ENCODE data around the gene SCTR. TPM values are rescaled to one million over a fixed set of nuclear protein-coding genes. Genes with fewer than 3 reads are reported as not detected.

The SCTR gene
- total RNA-seq, 1 experiment from 2014 or later, result not detected

DNA sequence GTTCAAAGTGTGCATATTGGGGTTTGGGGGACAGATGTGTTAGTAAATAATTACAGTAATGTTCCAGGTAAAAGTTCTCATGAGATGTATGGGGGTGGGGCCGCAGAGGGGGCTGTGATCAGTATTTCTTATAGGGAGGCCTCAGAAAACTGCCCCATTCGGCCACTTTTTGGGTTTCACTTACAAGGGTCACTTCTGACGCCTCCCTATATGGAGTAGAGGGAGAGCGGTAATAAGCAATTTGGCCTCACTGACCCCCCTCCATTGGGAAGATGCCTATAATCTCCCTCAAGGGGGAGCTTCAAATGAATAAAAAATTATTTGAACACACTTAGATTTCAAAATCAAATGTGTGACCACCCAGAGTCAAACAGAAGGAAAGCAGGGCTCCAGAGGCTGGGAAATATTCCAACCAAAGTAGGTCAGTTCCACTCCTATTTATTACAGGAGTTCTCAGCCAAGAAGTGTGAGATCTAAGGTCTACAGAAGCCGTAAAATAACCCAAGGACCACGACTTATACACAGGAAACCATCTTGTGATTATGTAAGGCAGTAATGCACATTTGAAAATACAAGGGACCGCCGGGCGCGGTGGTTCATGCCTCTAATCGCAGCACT, 2.7 kb downstream of the SCTR start:
- ATAC-seq, result no peak
- intact Hi-C loops (cut with micrococcal nuclease; ENCODE audit: unreplicated experiment) (no loop called here), in situ Hi-C loops (cut with HindIII; ENCODE audit: low pct_unique_long_range_greater_than_20kb, low sequenced_read_pairs) (no loop called here)

DNA sequence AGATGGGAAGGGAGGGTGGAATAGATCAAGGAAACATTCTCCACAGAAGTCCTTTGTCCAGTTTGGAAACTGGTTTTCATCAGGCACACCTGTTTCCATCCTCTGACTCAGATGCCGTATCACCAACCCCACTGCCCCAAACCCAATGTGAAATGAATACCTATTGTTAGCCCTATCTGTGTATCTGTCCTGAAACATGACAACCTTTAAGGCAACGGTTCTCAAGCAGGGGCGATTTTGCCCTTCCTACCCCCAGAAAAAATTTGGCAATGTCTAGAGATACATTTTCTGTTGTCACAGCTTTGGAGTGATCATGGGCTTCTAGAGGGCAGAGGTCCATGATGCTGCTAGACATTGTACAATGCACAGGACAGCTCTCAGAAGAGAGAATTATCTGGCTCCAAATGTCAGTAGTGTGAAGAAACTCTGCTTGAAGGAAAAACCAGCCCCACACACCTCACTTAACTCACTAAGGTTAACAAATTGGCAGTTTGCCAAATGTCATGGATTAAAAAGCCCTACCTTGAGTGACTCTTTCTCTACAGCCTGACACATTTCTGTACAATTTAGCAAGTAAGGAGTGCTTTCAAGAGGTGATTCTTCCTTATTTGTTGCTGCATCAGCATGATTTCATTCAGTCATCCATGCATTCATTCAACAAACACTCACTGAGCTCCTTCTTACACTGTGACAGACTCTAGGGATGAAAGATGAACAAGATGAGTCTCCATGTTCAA, 3.4 kb downstream of the SCTR start:
- in situ Hi-C loops (cut with HindIII; ENCODE audit: low pct_unique_long_range_greater_than_20kb, low sequenced_read_pairs), result no loop called here
- no peak for TF ChIP-seq SIN3A (IDR thresholded peaks at IDR 0.05; ENCODE audit: borderline replicate concordance, insufficient read depth, low read depth, low read length)
- BruUV-seq (replicated peaks), result no TSS peak

More for the DNA sequence above, 2.7 kb downstream of the SCTR start:
- H3K36me3 ChIP-seq (ENCODE audit: control insufficient read depth, insufficient read depth, low read length), result no peaks in the 10 kb centered on the region
- no peak for DNase-seq (ENCODE audit: low read depth, low spot score)
- CTCF ChIA-PET, result no interaction called here
- no peaks in the 10 kb centered on the region for H3K9me3 ChIP-seq (ENCODE audit: control insufficient read depth, insufficient read depth, low read depth, low read length)
- BruUV-seq (replicated peaks), result no TSS peak
- H3K27ac ChIP-seq (ENCODE audit: low read length), result no peak overlapping the region
- H3K27me3 ChIP-seq (ENCODE audit: control insufficient read depth, insufficient read depth, low read length), result peaks cover 15% of the 10 kb centered on the region
- POLR2A ChIA-PET, result no interaction called here
- TF ChIP-seq, protein P1, sequence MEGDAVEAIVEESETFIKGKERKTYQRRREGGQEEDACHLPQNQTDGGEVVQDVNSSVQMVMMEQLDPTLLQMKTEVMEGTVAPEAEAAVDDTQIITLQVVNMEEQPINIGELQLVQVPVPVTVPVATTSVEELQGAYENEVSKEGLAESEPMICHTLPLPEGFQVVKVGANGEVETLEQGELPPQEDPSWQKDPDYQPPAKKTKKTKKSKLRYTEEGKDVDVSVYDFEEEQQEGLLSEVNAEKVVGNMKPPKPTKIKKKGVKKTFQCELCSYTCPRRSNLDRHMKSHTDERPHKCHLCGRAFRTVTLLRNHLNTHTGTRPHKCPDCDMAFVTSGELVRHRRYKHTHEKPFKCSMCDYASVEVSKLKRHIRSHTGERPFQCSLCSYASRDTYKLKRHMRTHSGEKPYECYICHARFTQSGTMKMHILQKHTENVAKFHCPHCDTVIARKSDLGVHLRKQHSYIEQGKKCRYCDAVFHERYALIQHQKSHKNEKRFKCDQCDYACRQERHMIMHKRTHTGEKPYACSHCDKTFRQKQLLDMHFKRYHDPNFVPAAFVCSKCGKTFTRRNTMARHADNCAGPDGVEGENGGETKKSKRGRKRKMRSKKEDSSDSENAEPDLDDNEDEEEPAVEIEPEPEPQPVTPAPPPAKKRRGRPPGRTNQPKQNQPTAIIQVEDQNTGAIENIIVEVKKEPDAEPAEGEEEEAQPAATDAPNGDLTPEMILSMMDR (IDR thresholded peaks at IDR 0.05), result no peak
- no peak for TF ChIP-seq POLR2AphosphoS5 (IDR thresholded peaks at IDR 0.05; ENCODE audit: low read depth, low read length)
- TF ChIP-seq TCF7L2 (IDR thresholded peaks at IDR 0.05; ENCODE audit: low read depth, low read length), result no peak
- TF ChIP-seq SIN3A (IDR thresholded peaks at IDR 0.05; ENCODE audit: borderline replicate concordance, insufficient read depth, low read depth, low read length), result no peak
- TF ChIP-seq, protein P2, sequence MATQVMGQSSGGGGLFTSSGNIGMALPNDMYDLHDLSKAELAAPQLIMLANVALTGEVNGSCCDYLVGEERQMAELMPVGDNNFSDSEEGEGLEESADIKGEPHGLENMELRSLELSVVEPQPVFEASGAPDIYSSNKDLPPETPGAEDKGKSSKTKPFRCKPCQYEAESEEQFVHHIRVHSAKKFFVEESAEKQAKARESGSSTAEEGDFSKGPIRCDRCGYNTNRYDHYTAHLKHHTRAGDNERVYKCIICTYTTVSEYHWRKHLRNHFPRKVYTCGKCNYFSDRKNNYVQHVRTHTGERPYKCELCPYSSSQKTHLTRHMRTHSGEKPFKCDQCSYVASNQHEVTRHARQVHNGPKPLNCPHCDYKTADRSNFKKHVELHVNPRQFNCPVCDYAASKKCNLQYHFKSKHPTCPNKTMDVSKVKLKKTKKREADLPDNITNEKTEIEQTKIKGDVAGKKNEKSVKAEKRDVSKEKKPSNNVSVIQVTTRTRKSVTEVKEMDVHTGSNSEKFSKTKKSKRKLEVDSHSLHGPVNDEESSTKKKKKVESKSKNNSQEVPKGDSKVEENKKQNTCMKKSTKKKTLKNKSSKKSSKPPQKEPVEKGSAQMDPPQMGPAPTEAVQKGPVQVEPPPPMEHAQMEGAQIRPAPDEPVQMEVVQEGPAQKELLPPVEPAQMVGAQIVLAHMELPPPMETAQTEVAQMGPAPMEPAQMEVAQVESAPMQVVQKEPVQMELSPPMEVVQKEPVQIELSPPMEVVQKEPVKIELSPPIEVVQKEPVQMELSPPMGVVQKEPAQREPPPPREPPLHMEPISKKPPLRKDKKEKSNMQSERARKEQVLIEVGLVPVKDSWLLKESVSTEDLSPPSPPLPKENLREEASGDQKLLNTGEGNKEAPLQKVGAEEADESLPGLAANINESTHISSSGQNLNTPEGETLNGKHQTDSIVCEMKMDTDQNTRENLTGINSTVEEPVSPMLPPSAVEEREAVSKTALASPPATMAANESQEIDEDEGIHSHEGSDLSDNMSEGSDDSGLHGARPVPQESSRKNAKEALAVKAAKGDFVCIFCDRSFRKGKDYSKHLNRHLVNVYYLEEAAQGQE (IDR thresholded peaks at IDR 0.05; ENCODE audit: insufficient read depth in 1 of 2, low read depth in 2 of 2, low read length in 1 of 2), result no peak
- no peak overlapping the region for H3K4me3 ChIP-seq (ENCODE audit: low read depth in 2 of 2, low read length in 2 of 2)
- peaks cover 7% of the 10 kb centered on the region; the same call in 1 of the 2 replicates for H3K4me1 ChIP-seq (ENCODE audit: control insufficient read depth, insufficient read depth, low read length)

DNA sequence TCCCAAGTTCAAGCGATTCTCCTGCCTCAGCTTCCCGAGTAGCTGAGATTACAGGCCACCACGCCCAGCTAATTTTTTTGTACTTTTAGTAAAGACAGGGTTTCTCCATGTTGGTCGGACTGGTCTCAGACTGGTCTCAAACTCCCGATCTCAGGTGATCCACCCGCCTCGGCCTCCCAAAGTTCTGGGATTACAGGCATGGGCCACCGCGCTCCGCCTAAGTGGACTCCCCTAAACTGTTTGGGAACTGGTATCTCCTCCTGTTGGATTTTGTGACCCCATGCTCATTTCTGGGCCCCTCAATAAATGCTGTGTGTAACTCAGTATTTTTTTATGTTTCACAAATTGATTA, 5.2 kb downstream of the SCTR start:
- ATAC-seq (no peak), DNase-seq (ENCODE audit: low read depth, low spot score) (no peak)
- intact Hi-C loops (cut with micrococcal nuclease; ENCODE audit: unreplicated experiment) (no loop called here), in situ Hi-C loops (cut with HindIII; ENCODE audit: low pct_unique_long_range_greater_than_20kb, low sequenced_read_pairs) (no loop called here)
- Histone ChIP-seq H3K27ac (ENCODE audit: low read length) (no peak overlapping the region), H3K36me3 (ENCODE audit: control insufficient read depth, insufficient read depth, low read length) (no peaks in the 10 kb centered on the region), H3K9me3 (ENCODE audit: control insufficient read depth, insufficient read depth, low read depth, low read length) (no peaks in the 10 kb centered on the region), H3K4me3 (ENCODE audit: low read depth in 2 of 2, low read length in 2 of 2) (no peak overlapping the region), H3K27me3 (ENCODE audit: control insufficient read depth, insufficient read depth, low read length) (peaks cover 14% of the 10 kb centered on the region; the same call in 1 of the 2 replicates), H3K4me1 (ENCODE audit: control insufficient read depth, insufficient read depth, low read length) (peaks cover 7% of the 10 kb centered on the region; the same call in 1 of the 2 replicates)
- no TSS peak for BruUV-seq (replicated peaks)
- TF ChIP-seq, protein P1 (IDR thresholded peaks at IDR 0.05), result no peak
- TF ChIP-seq, protein P2 (IDR thresholded peaks at IDR 0.05; ENCODE audit: insufficient read depth in 1 of 2, low read depth in 2 of 2, low read length in 1 of 2), result no peak
- TF ChIP-seq SIN3A (IDR thresholded peaks at IDR 0.05; ENCODE audit: borderline replicate concordance, insufficient read depth, low read depth, low read length) (no peak), TCF7L2 (IDR thresholded peaks at IDR 0.05; ENCODE audit: low read depth, low read length) (no peak), POLR2AphosphoS5 (IDR thresholded peaks at IDR 0.05; ENCODE audit: low read depth, low read length) (no peak)
- CTCF ChIA-PET, result interaction anchor here (0.6 kb wide), 1 partner anchor 449 kb away, joined by 3 read pairs; no protein-coding TSS in a partner anchor
- POLR2A ChIA-PET, result no interaction called here

More for the DNA sequence above, 3.4 kb downstream of the SCTR start:
- Histone ChIP-seq H3K27ac (ENCODE audit: low read length) (no peak overlapping the region), H3K9me3 (ENCODE audit: control insufficient read depth, insufficient read depth, low read depth, low read length) (no peaks in the 10 kb centered on the region), H3K27me3 (ENCODE audit: control insufficient read depth, insufficient read depth, low read length) (peaks cover 13% of the 10 kb centered on the region), H3K4me1 (ENCODE audit: control insufficient read depth, insufficient read depth, low read length) (peaks cover 7% of the 10 kb centered on the region; the same call in 1 of the 2 replicates), H3K36me3 (ENCODE audit: control insufficient read depth, insufficient read depth, low read length) (no peaks in the 10 kb centered on the region), H3K4me3 (ENCODE audit: low read depth in 2 of 2, low read length in 2 of 2) (no peak overlapping the region)
- intact Hi-C loops (cut with micrococcal nuclease; ENCODE audit: unreplicated experiment), result no loop called here
- DNase-seq (ENCODE audit: low read depth, low spot score) (no peak), ATAC-seq (no peak)
- POLR2A ChIA-PET, result no interaction called here
- CTCF ChIA-PET, result no interaction called here

Measured in Panc1 (cell line).